HCT116 (cell line): Measurements from ENCODE around the gene ETFA. TPM values are rescaled to one million over a fixed set of nuclear protein-coding genes. Genes with fewer than 3 reads are reported as not detected.

Experiments
- ATAC-seq: fragments of 200-7000 bp; cut with Tn5 transposase; 2 replicates; pipeline ENCODE4 v1.9.1; 2020; ENCODE audit warnings: mild to moderate bottlenecking, moderate library complexity
- BruUV-seq: library from RNA; stranded (reverse); fragments of 400-500 nt; replicated peaks from 2 replicates; lab custom pipeline; 2021; lab: Mats Ljungman, UMichigan
- CTCF ChIA-PET: fragments of 300-600 bp; sonication (Branson Sonifier 250); formaldehyde crosslinking; loops from one replicate; lab custom pipeline; 2021; ENCODE audit warnings: antibody characterized with exemption; lab: Charles Lee
- POLR2A ChIA-PET: fragments of 300-600, 350-600 bp; sonication (Branson Sonifier 250); formaldehyde crosslinking; loops from one replicate; lab custom pipeline; 2021; ENCODE audit warnings: antibody characterized with exemption; lab: Charles Lee
- RAD21 ChIA-PET, 2 experiments: fragments of 300-600 bp; sonication (Branson Sonifier 250); formaldehyde crosslinking; loops; one replicate each; lab custom pipeline; 2023; ENCODE audit warnings: low total read pairs in 2 of 2; ENCODE audit not compliant: uncharacterized antibody in 2 of 2, unreplicated experiment in 2 of 2, low non-redundant PET in 1 of 2; lab: Charles Lee
- DNase-seq: peaks from one replicate; pipeline ENCODE4 v3.0.0-alpha.2; 2010; ENCODE audit warnings: low read depth, low spot score
- H2AFZ ChIP-seq: fragments of 200-600 bp; shearing (Covaris generic), sonication (generic); 2 replicates; pipeline ENCODE4 v1.6.1; 2017; ENCODE audit warnings: low read depth, mixed run types, mixed read lengths, antibody characterized with exemption, low read length; ENCODE audit not compliant: poor library complexity, severe bottlenecking
- H3K27ac ChIP-seq: 2 replicates; pipeline ENCODE4 v1.5.1; 2012; ENCODE audit warnings: low read depth, low read length
- H3K27me3 ChIP-seq: fragments of 200-600 bp; sonication (generic); 2 replicates; pipeline ENCODE4 v1.6.1; 2016; ENCODE audit warnings: mixed run types, low read length, mixed read lengths; ENCODE audit not compliant: insufficient read depth
- H3K36me3 ChIP-seq, 2 experiments: fragments of 200-500 bp in 1 of 2; fragments of 200-600 bp in 1 of 2; sonication (Bioruptor generic) in 1 of 2; sonication (generic) in 1 of 2; 2 replicates each; pipeline versions ENCODE4 v1.5.1 to v1.6.1; 2014 to 2016; ENCODE audit warnings: low read length in 2 of 2, inconsistent platforms in 1 of 2, mixed read lengths in 1 of 2, mixed run types in 1 of 2; ENCODE audit not compliant: insufficient read depth in 2 of 2, control insufficient read depth in 1 of 2
- H3K4me1 ChIP-seq, 2 experiments: fragments of 200-600 bp in 1 of 2; sonication (generic) in 1 of 2; 2 replicates each; pipeline versions ENCODE4 v1.5.1 to v1.6.1; 2012 to 2017; ENCODE audit warnings: low read length in 2 of 2, inconsistent platforms in 1 of 2, mild to moderate bottlenecking in 1 of 2, mixed read lengths in 1 of 2, mixed run types in 1 of 2, moderate library complexity in 1 of 2; ENCODE audit not compliant: insufficient read depth in 2 of 2, control insufficient read depth in 1 of 2
- H3K4me2 ChIP-seq: fragments of 200-600 bp; sonication (generic); 2 replicates; pipeline ENCODE4 v1.6.1; 2017; ENCODE audit warnings: mixed run types, low read length, mixed read lengths
- H3K4me3 ChIP-seq, 2 experiments: fragments of 200-600 bp in 1 of 2; sonication (generic) in 1 of 2; replicated peaks in 1 of 2; 2 replicates each; pipeline ENCODE4 v1.5.1; 2011 to 2016; ENCODE audit warnings: low read length in 2 of 2, control low read depth in 1 of 2, low read depth in 1 of 2, mild to moderate bottlenecking in 1 of 2, mixed read lengths in 1 of 2, mixed run types in 1 of 2
- H3K79me2 ChIP-seq: fragments of 200-600 bp; sonication (generic); 2 replicates; pipeline ENCODE4 v1.6.1; 2017; ENCODE audit warnings: mild to moderate bottlenecking, mixed run types, low read length, moderate library complexity, mixed read lengths; ENCODE audit not compliant: insufficient read depth
- H3K9ac ChIP-seq: fragments of 200-600 bp; sonication (generic); 2 replicates; pipeline ENCODE4 v1.6.1; 2016; ENCODE audit warnings: low read length, mixed read lengths
- H3K9me2 ChIP-seq: fragments of 200-600 bp; sonication (generic), shearing (Covaris generic); 2 replicates; pipeline ENCODE4 v1.6.1; 2017; ENCODE audit warnings: mixed run types, mild to moderate bottlenecking, moderate library complexity; ENCODE audit not compliant: insufficient read depth
- H3K9me3 ChIP-seq, 2 experiments: fragments of 200-500 bp in 1 of 2; fragments of 200-600 bp in 1 of 2; sonication (Bioruptor generic) in 1 of 2; sonication (generic) in 1 of 2; 2 replicates each; pipeline ENCODE4 v1.6.1; 2014 to 2017; ENCODE audit warnings: low read length in 2 of 2, mixed read lengths in 2 of 2, inconsistent platforms in 1 of 2, low read depth in 1 of 2, mild to moderate bottlenecking in 1 of 2, mixed run types in 1 of 2, moderate library complexity in 1 of 2; ENCODE audit not compliant: control insufficient read depth in 1 of 2, insufficient read depth in 1 of 2
- H4K20me1 ChIP-seq: fragments of 200-600 bp; sonication (generic), shearing (Covaris generic); 2 replicates; pipeline ENCODE4 v1.6.1; 2017; ENCODE audit warnings: mixed run types, mild to moderate bottlenecking, moderate library complexity; ENCODE audit not compliant: insufficient read depth
- CEBPB ChIP-seq: IDR thresholded peaks from 2 replicates; pipeline ENCODE4 v1.6.1; 2012; ENCODE audit warnings: low read depth
- JUND ChIP-seq: IDR thresholded peaks from 2 replicates; pipeline ENCODE4 v1.6.1; 2012
- POLR2A ChIP-seq: IDR thresholded peaks from 2 replicates; pipeline ENCODE4 v1.7.0; 2011; ENCODE audit warnings: borderline replicate concordance; ENCODE audit not compliant: insufficient read depth, insufficient read length; ENCODE audit errors: extremely low read depth
- RAD21 ChIP-seq: IDR thresholded peaks from 2 replicates; pipeline ENCODE4 v1.6.1; 2012; ENCODE audit warnings: low read depth, mild to moderate bottlenecking
- SRF ChIP-seq: IDR thresholded peaks from 2 replicates; pipeline ENCODE4 v1.6.1; 2012; ENCODE audit warnings: low read depth
- YY1 ChIP-seq: IDR thresholded peaks from 2 replicates; pipeline ENCODE4 v1.6.1; 2011; ENCODE audit warnings: low read length, low read depth, moderate library complexity, mild to moderate bottlenecking; ENCODE audit not compliant: insufficient replicate concordance; ENCODE audit errors: extremely low read depth
- ZFX ChIP-seq: fragments of 450-650 bp; IDR thresholded peaks from 2 replicates; pipeline ENCODE4 v1.6.1; 2017
- intact Hi-C: fragments of 100-400 bp; cut with micrococcal nuclease; formaldehyde crosslinking; loops from 2 replicates; pipeline ENCODE4 v1.10.0; 2022
- total RNA-seq: library from RNA; stranded (reverse); gene quantifications from one replicate; pipeline ENCODE4 v1.2.1, GENCODE V29; 2021; ENCODE audit not compliant: unreplicated experiment
- TF ChIP-seq, protein P1 (sequence below), 3 experiments: fragments of 200-600 bp in 1 of 3; sonication (generic) in 1 of 3; IDR thresholded peaks in 2 of 3; conservative IDR thresholded peaks in 1 of 3; 2 replicates each; pipeline ENCODE4 v1.5.1; 2012 to 2017; ENCODE audit warnings: low read depth in 2 of 3, low read length in 2 of 3, antibody characterized with exemption in 1 of 3, borderline replicate concordance in 1 of 3, control low read depth in 1 of 3, mild to moderate bottlenecking in 1 of 3, mixed read lengths in 1 of 3, mixed run types in 1 of 3, moderate library complexity in 1 of 3; ENCODE audit not compliant: insufficient read depth in 1 of 3

Gene ETFA
- total RNA-seq, 1 experiment from 2014 or later = 144 TPM

DNA sequence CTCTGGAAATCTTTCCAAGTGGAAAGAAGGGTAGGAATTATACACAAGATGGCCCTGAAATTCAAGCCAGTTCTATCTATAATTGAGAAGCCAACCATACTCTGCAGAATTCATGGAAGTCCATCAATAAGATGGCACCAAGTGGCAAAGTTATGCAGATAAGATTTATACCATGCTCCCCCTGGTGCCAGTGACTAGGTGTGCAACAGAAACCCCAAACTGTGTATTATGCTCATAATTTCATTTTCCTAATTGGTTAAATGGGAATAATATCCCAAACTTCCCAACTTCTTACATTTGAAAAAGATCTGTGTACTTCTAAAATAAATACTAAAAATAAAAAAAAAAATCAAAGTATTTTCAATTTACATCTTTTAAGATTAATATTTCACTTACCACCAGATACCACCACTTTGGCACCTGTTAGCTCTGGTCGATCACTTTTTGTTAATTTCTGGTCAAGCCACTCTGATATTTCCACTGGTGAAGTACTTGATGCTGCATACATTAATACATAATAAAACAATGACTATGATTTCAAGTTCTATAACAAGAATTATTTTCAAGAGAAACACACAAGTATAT is 25.9 kb downstream of the ETFA start:
- TF ChIP-seq CEBPB (no peak), RAD21 (peak; percentile 53; the same call in 1 of the 2 replicates), ZFX (no peak), POLR2A (no peak), YY1 (no peak)
- TF ChIP-seq, protein P1, sequence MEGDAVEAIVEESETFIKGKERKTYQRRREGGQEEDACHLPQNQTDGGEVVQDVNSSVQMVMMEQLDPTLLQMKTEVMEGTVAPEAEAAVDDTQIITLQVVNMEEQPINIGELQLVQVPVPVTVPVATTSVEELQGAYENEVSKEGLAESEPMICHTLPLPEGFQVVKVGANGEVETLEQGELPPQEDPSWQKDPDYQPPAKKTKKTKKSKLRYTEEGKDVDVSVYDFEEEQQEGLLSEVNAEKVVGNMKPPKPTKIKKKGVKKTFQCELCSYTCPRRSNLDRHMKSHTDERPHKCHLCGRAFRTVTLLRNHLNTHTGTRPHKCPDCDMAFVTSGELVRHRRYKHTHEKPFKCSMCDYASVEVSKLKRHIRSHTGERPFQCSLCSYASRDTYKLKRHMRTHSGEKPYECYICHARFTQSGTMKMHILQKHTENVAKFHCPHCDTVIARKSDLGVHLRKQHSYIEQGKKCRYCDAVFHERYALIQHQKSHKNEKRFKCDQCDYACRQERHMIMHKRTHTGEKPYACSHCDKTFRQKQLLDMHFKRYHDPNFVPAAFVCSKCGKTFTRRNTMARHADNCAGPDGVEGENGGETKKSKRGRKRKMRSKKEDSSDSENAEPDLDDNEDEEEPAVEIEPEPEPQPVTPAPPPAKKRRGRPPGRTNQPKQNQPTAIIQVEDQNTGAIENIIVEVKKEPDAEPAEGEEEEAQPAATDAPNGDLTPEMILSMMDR (IDR thresholded peaks at IDR 0.05 in 2 of 3, conservative IDR thresholded peaks at IDR 0.05 in 1 of 3; ENCODE audit: borderline replicate concordance in 1 of 3, insufficient read depth in 1 of 3, low read depth in 2 of 3, low read length in 2 of 3) = peak; percentile 62 to 64 (median 63)
- Histone ChIP-seq H3K36me3 (peaks cover 21 to 23% of the 10 kb centered on the region in 2 experiments; a peak in 3 of 4 replicates), H3K79me2 (peaks cover 6% of the 10 kb centered on the region), H3K4me2 (no peak overlapping the region), H3K27ac (no peak overlapping the region), H2AFZ (no peak overlapping the region), H3K4me1 (no peaks in the 10 kb centered on the region), H4K20me1 (no peaks in the 10 kb centered on the region), H3K9ac (no peak overlapping the region), H3K9me2 (no peaks in the 10 kb centered on the region), H3K27me3 (no peaks in the 10 kb centered on the region), H3K4me3 (no peak overlapping the region), H3K9me3 (no peaks in the 10 kb centered on the region)
- BruUV-seq = no TSS peak
- ChIA-PET CTCF (interaction anchor here (1.0 kb wide), 1 partner anchor 100 kb away, joined by 5 read pairs; no protein-coding TSS in a partner anchor), RAD21 (no interaction called here), POLR2A (interaction anchor here (0.7 kb wide), 1 partner anchor 470 kb away, joined by 3 read pairs; no protein-coding TSS in a partner anchor)
- intact Hi-C loops = loop anchor here (1.0 kb wide), 1 partner anchor 94 kb away; no protein-coding TSS in a partner anchor
- ATAC-seq (peak; percentile 83), DNase-seq (no peak)

DNA sequence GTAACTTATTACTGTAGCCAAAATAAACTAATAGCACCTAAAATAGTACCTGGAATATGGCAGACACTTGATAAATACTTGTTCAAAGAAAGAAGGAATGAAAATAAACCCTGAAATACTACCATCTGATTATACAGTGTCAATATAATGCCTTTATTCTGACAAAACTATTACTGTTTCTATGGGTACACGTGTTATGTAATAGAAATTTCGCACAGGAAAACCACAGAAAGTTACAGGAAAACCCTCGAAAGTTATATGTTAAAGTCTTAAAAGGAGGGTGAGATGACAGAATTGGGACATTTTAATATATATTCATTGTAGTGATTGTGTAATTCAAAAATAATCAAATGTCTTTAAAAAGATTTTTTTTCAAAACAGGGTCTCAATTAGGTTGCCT is 28.8 kb downstream of the ETFA start:
- H3K27ac ChIP-seq = no peak overlapping the region
- H3K36me3 ChIP-seq = peaks cover 20 to 33% of the 10 kb centered on the region in 2 experiments; a peak in 3 of 4 replicates
- H3K4me3 ChIP-seq = no peak overlapping the region
- H4K20me1 ChIP-seq = no peaks in the 10 kb centered on the region
- no peak for ATAC-seq
- BruUV-seq = no TSS peak
- no peaks in the 10 kb centered on the region for H3K4me1 ChIP-seq
- H3K9me3 ChIP-seq = no peaks in the 10 kb centered on the region
- no peaks in the 10 kb centered on the region for H3K9me2 ChIP-seq
- H3K27me3 ChIP-seq = no peaks in the 10 kb centered on the region
- no peak for DNase-seq
- no peak overlapping the region for H2AFZ ChIP-seq
- no peak overlapping the region for H3K9ac ChIP-seq
- POLR2A ChIA-PET = no interaction called here
- H3K79me2 ChIP-seq = no peaks in the 10 kb centered on the region
- no peak overlapping the region for H3K4me2 ChIP-seq
- no peak for TF ChIP-seq YY1
- TF ChIP-seq SRF = no peak
- no peak for TF ChIP-seq ZFX
- TF ChIP-seq JUND = no peak
- RAD21 ChIA-PET = no interaction called here
- intact Hi-C loops = no loop called here
- CTCF ChIA-PET = no interaction called here
